Measurements from ENCODE around the gene NUP188.

The NUP188 gene

DNA sequence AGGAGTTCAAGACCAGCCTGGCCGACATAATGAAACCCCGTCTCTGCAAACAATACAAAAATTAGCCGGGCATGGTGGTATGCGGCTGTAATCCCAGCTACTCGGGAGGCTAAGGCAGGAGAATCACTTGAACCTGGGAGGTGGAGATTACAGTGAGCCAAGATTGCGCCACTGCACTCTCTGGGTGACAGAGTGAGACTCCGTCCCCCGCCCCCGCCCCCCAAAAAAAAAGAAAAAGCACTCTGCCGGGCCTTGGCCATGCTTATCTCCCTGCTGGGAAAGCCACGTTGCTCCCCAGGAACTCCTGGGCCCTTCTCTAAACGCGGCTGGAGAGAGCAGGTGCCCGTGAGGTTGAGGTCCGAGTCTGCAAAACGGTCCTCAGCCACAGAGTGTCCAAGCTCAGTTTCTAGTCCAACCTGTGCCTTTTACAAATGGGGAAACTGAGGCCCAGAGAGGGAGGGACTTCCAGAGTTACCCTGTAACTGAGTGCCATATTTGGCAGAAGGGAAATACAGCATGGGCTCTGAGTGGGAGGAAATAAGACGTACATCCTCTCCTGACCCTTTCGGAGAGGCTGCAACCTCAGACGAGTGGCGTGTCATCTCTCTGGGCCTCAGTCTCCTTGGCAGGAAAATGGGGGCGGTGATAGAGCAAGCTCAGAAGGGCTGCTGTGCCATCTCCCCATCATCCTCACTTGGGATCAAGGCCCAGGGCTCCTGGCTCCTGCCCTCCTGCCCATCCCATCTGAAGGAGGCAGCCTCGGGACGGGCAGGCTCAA lies 33.3 kb upstream of the NUP188 start:
- no peak for DNase-seq

DNA sequence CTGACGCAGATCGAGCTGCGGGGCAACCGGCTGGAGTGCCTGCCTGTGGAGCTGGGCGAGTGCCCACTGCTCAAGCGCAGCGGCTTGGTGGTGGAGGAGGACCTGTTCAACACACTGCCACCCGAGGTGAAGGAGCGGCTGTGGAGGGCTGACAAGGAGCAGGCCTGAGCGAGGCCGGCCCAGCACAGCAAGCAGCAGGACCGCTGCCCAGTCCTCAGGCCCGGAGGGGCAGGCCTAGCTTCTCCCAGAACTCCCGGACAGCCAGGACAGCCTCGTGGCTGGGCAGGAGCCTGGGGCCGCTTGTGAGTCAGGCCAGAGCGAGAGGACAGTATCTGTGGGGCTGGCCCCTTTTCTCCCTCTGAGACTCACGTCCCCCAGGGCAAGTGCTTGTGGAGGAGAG lies 31.3 kb upstream of the NUP188 start:
- DNase-seq, result no peak

DNA sequence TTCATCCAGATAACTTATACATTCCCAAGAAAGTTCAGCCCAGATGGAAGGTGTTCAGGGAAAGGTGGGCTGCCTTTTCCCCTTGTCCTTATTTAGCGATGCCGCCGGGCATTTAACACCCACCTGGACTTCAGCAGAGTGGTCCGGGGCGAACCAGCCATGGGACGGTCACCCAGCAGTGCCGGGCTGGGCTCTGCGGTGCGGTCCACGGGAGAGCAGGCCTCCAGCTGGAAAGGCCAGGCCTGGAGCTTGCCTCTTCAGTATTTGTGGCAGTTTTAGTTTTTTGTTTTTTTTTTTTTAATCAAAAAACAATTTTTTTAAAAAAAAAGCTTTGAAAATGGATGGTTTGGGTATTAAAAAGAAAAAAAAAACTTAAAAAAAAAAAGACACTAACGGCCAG lies 30.8 kb upstream of the NUP188 start:
- DNase-seq, result no peak

DNA sequence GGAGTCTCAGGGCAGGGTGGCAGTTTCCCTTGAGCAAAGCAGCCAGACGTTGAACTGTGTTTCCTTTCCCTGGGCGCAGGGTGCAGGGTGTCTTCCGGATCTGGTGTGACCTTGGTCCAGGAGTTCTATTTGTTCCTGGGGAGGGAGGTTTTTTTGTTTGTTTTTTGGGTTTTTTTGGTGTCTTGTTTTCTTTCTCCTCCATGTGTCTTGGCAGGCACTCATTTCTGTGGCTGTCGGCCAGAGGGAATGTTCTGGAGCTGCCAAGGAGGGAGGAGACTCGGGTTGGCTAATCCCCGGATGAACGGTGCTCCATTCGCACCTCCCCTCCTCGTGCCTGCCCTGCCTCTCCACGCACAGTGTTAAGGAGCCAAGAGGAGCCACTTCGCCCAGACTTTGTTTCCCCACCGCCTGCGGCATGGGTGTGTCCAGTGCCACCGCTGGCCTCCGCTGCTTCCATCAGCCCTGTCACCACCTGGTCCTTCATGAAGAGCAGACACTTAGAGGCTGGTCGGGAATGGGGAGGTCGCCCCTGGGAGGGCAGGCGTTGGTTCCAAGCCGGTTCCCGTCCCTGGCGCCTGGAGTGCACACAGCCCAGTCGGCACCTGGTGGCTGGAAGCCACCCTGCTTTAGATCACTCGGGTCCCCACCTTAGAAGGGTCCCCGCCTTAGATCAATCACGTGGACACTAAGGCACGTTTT lies 30.2 kb upstream of the NUP188 start:
- DNase-seq, result no peak

DNA sequence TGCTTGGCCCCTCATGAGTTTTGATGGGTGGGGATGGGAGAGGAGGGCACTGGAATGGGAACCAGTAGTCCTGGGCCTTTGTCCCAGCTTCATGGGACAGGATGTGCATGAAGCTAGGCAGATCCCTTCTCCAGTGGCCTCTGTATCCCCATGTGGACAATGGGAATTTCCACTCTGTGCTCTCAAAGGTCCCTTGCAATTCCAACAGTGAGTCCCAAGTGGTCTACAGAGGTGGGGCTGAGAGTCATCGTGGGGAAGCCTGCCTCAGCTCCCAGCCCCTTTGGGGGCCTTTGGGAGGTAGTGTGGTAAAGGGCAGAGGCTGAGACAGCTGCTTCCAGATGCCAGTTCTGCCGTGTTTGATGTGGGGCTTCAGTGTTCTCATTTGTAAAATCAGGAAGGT lies 28.6 kb upstream of the NUP188 start:
- DNase-seq, result no peak

DNA sequence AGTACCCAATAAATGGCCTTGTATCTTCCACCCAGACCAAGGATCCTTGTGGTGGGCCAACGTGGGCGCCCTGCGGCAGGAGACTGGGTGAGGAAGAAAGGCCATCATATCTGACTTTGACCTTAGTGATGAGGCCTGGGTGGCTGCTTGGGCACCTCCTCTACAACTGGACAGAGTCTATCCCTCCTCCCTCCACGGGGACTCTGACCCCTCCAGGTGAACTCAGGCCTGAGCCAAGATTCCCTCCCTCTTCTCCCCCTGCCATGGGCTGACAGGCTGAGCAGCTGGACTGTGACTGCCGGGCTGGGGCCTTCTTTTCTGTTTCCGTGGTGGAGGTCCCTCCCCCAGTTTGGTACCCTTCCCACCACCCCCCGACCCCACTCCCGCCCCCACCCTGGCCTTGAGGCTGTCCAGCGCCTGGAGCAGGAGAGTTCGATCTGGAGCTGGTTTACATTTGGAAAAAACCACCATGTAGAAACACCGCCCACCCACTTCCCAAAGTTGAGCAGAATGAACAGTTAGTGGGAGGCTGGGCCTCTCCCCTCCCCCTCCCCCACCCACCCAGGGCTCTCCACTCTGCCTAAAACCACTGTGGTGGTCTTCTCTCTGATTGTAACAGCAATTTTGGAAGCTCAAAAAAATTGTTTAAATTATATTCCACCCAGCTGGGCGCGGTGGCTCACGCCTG lies 28.0 kb upstream of the NUP188 start:
- no peak for DNase-seq

DNA sequence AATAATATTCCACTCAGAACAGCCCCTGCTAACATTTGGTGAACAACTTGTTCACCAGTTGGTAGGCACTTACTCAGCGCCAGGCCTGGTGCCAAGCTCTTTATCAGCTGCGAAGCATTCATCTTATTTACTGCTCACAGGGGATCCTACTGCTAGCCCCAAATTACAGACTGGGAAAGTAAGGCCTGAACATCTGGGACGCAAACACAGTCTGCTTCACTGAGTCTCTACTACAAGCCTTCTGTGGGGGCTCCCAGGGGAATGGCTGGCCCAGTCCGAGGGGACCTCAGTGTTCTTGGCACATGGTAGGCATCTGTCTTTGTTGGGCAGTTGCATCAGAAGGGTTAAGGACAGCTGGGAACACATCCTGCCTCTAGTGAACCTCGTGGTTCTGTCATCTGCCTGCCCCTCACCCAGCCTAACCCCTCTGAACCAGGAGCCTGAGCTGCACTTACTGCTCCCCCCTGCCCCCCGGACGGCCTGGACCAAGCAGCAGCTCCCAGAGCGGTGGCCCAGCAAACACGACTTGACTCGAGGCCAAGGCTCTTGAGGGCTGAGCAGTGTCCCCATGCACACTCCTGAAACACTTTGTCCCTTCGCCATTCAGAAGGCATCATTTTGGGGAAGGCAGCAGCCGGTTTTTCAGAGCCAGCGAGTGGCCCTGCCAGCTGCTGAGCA lies 27.0 kb upstream of the NUP188 start, which contains the start of gene PHYHD1:
Gene PHYHD1 (plus strand): TSS at position 602 of the 678 bp plus-strand sequence. CDS start 1,342 bp downstream, outside the sequence.
- DNase-seq, result no peak

DNA sequence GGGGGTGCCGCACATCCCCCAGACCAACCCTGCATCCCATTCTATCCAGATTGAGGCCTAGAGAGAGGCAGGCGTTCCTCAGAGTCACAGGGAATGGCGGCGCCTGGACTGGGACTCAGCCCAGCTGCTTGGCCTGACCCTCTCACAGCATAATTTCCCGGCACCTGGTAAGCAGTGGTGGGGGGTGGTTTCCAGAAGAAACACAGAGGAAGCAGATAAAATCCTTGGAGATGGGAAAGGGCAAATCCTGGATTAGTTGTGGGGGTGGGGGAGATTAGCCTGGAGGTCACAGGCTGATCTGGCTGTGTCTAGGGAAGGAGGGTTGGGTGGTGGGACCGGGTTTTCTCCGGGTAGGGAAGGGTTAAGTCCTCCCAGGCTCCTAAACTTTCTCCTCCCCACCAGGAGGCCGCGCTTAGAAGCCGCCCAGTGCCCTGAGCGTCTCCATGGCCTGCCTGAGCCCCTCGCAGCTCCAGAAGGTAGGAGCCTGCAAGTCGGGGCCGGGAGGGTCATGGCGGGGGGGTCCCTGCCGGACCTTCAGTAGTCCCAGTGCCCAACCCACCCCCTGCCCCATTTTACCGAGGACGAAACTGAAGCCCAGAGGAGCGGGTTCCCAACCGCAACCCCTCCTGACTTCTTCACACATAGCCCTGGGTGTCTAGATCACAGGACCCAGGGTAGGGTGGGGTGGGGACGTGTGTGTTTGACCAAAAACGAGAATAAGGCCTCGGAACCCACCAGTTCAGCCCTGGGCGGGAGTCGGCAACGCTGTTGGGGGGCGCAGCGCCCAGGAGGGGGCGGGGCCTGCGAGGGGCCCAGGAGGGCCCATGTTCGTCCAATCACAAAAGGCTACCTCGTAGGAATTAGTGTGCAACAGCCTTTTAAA lies 25.4 kb upstream of the NUP188 start:
- DNase-seq, result no peak

DNA sequence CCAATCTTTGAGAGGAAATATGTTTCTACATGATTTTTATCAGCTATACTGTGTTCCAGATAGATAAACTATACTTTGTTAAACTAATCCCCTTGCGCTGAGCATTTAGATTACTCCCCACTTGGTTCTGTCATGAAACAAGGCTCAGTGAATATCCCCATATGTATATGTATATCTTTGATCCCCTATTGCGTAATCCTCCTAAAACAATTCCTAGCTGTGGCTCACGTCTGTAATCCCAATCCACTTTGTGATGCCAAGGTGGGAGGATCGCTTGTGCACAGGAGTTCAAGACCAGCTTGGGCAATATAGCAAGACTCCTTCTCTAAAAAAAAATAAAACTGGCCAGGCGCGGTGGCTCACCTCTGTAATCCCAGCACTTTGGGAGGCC lies 24.0 kb upstream of the NUP188 start:
- no peak for DNase-seq

DNA sequence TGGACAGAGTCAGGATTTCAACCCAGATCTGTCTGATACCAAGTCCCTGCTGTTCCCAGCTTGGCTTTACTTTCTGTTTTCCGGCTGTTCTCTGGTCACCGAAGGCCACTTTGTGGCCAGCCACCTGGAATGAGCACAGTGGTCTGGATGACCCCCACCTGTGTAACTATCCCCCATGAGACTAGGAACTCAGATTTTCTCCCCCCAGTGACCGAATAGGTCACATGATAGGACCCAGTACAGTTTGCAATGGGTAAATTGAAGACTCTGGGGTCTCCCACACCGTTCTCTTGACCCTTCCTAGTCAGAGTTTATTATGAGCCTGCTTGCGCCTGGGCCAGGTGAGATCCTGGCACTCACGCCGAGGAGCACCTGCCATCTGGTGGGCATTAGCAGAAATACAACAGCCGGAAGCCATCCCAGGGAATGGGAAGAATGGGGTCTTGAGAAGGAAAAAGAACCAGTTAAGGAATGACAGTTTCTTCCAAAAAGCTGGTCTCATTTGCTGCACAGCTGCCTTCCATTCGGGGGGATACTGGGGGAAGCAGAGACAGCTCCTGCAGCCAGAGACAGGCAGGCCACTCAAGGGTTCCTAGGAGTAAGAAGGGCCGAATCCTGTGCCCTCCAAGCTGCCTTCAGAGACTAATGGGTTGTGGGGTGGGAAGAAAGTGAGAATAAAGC lies 19.6 kb upstream of the NUP188 start:
- peak; percentile 45 for DNase-seq

DNA sequence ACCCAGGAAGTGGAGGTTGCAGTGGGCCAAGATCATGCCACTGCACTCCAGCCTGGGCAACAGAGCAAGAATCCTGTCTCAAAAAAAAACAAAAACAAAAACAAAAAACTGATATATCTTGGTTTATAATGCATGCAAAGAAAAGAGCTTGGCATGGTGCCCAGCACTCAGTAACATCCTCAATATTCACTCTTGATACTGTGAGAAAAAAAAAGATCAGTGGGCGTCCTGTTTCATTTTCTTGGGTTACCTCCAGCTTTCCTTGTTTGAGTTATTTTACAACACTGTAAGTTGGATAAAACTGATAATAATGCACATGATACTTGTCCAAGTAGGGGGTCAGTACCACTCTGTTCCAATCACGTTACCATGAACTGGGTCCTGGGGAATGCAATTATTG lies 18.9 kb upstream of the NUP188 start:
- DNase-seq, result no peak

DNA sequence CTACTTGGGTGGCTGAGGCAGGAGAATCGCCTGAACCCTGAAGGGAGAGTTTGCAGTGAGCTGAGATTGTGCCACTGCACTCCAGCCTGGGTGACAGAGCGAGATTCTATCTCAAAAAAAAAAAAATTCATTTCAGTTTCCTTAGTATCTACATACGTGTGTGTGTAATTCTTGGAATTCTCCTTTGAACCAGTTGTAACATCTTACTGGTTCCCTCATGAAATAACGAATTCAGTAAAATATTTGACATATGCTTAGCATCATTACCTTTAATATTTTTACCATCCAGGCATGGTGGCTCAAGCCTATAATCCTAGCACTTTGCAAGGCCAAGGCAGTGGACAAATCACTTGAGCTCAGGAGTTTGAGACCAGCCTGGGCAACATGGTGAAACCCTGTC lies 17.9 kb upstream of the NUP188 start:
- no peak for DNase-seq

DNA sequence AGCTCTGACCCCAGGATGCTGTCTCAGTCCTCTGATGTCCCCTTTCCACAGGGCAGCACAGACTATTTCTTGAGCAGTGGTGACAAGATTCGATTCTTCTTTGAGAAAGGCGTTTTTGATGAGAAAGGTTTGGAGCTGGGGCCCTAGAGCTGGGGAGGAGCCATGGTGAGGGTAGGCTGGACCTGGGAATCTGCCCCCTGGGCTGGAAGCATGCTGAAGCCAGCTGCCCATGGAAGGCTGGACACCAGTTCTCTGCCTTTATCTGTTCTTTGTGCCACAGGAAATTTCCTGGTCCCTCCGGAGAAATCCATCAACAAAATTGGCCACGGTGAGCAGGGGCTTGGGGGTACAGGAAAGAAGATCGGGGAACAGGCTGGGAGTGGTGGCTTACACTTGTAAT lies 13.8 kb upstream of the NUP188 start:
- no peak for DNase-seq

DNA sequence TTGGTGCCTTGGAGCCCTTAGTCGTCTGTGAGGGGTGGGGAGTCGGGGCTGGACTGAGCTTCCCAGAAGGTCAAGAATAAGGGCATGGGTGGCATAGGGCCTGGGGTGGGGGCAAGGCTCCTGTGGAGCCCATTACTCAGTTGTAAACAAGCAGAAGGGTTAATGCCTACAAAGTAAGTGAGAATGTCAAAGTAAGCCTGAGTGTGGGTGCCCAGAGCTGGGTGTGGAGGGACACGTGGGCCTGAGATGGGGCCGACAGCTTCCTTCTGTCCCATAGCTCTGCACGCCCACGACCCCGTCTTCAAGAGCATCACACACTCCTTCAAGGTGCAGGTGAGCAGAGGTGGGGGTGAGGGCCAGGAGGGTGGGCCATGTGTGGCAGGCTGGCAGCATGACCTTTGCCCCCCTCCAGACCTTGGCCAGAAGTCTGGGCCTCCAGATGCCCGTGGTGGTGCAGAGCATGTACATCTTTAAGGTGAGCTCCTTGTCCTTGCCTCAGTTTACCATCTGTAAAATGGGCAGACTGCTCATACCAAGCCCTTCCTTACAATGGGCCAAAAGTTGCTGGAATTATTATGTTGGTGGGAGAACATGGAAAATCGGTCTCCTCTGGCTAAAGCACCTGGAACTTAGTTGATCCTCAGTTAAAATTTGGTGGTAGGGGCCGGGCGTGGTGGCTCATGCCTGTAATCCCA lies 11.2 kb upstream of the NUP188 start:
- no peak for DNase-seq

DNA sequence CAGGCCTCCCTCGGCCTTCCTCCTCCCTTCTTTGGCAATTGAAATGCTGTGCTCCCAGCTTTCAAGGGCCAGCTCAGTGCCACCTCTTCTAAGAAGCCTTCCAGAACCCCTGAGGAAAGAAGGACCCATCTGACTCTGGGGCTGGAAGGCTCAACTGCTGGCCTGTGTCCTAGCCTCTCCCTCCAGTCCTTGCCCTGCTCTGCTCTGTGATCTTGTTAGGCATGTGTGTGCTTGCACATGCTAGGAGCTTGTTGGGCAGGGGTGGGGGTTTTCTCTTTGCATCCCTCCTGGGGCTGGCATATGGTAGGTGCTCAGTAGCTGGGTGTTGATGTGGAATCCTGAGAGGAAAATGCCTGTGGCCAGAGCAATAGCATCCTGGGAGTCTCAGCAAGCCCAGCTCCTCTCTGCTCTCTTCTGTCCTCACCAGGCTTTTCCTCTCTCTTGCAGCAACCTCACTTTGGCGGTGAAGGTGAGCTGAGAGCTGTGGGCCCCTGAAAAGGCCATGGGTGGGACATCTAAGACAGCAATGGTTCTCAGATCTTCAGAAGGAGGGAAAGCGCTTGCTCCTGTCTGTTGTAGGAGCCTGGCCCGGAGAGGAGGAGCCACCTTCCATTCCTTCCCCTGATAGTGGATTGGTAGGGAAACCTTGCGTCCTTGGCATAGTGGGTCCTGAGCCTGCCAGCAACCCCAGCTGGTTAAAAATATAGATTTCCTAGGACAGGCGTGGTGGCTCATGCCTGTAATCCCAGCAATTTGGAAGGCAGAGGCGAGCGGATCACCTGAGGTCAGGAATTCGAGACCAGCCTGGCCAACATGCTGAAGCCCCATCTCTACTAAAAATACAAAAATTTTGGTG lies 10.0 kb upstream of the NUP188 start:
- no peak for DNase-seq

DNA sequence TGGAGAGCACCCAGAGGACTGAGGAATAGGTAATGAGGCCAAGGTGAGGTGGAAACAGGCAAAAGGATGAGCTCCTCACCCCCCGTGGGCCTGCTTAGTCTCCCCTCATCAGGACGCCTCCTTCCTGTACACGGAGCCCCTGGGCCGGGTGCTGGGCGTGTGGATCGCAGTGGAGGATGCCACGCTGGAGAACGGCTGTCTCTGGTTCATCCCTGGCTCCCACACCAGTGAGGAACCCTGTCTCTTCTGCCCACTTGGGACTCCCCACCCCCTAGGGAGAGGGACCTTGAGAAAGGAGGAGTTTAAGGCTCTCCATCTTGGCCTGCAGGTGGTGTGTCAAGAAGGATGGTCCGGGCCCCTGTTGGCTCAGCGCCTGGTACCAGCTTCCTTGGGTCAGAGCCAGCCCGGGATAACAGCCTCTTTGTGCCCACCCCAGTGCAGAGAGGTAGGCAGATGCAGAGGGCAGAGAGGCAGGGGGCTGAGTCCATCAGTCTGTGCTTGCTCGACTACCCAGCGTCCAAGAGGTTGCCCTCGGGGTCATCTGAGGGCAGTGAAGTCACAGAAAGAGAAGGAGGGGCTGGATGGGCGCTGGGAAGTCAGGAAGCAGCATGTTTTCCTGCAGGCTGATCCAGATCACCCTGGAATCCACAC lies 7.1 kb upstream of the NUP188 start:
- no peak for DNase-seq

DNA sequence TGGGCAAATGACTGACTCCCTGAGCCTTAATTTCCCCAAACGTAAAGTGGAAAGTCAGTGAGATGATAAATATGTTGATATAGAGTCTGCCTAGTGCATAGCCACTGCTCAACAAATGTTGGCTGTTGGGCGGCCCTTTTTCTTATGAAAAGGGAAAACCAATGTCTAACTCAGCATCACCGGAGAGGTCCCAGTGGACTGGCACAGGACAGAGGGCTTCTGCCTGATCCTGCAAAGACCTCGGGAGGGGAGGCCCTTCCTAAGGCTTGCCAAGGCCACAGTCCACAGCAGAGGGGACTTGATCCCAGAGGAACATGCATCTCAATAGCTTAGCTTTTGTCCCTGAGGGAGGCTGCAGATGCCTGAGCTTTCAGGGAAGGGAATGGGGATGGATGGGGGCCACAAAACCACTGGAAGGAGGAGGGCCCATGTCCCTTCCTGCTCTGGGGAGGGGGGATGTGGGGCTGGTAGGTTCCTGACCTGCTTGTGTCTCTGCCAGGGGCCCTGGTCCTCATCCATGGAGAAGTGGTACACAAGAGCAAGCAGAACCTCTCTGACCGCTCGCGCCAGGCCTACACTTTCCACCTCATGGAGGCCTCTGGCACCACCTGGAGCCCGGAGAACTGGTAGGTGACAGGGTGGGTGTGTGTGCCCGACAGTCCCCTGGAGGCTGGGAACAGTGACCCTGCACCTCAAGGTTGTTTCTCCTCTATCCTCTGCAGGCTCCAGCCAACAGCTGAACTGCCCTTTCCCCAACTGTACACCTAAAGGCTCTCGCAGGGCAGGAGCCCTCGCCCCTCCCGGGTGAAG lies 6.3 kb upstream of the NUP188 start:
- DNase-seq, result no peak

DNA sequence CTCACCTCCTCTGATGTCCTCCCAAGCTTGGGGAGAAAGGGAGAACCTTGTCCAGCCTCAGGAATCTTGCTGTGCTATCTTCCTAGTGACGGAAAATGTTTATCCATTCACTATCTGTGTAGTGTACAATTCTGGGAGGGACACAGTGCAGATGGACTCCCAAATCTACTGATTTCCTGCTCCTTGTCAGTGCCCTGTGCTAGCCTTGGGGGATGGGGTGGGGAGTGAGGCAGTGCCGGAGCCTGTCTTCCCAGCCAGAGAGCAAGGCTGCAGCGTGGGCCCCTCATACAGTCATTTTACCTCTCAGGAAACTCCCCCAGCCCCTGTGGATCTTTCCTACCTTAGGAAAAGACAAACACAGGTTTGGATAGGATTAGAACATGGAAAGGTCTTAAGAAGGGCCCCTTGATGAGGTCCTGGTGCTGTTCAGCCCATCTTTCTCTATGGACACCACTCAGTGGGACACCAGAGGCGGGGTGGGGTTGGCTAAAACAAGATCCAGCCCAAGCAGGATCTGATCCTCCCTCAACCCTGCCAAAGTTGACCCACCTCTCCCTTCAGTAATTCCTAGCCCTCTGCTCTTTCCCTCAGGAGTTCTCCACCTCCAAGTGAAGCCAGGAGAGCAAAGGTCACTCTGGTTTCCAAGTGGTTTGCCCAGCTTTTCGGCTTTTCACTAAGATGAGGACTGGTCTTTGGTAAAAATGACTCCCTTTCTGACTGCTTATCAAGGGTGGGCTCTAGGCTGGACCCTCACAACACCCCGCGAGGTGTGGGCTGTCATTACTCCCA lies 3.5 kb upstream of the NUP188 start:
- no peak for DNase-seq

Measured in effector CD4-positive, alpha-beta T cell (primary cell).